Mesenchymal stem cell (in vitro differentiated cells and primary cell): Measurements from ENCODE around the gene MANSC4.

Experiments
- DNase-seq: peaks from one replicate; pipeline ENCODE4 v3.0.0-alpha.2; 2013
- H2AFZ ChIP-seq: one replicate; pipeline ENCODE4 v1.6.1; 2013; ENCODE audit warnings: low read depth, mild to moderate bottlenecking, control low read depth, inconsistent platforms, low read length, moderate library complexity
- H2AK5ac ChIP-seq: 2 replicates; pipeline ENCODE4 v1.6.1; 2013; ENCODE audit warnings: low read length, moderate library complexity, mild to moderate bottlenecking, inconsistent platforms; ENCODE audit not compliant: severe bottlenecking
- H2BK120ac ChIP-seq: one replicate; pipeline ENCODE4 v1.6.1; 2013; ENCODE audit warnings: low read depth, mild to moderate bottlenecking, inconsistent platforms, low read length, moderate library complexity
- H2BK12ac ChIP-seq, 2 experiments: one replicate each; pipeline ENCODE4 v1.6.1; 2013; ENCODE audit warnings: inconsistent platforms in 2 of 2, low read length in 2 of 2, mild to moderate bottlenecking in 2 of 2, moderate library complexity in 2 of 2, control low read depth in 1 of 2
- H2BK15ac ChIP-seq: one replicate; pipeline ENCODE4 v1.6.1; 2013; ENCODE audit warnings: mild to moderate bottlenecking, low read depth, inconsistent platforms; ENCODE audit not compliant: poor library complexity, severe bottlenecking
- H2BK5ac ChIP-seq: 2 replicates; pipeline ENCODE4 v1.6.1; 2013; ENCODE audit warnings: low read depth, mild to moderate bottlenecking, low read length, control low read depth, inconsistent platforms; ENCODE audit not compliant: poor library complexity, severe bottlenecking
- H3K14ac ChIP-seq, 2 experiments: one replicate each; pipeline ENCODE4 v1.6.1; 2013; ENCODE audit warnings: inconsistent platforms in 2 of 2, low read length in 2 of 2, control low read depth in 1 of 2, mild to moderate bottlenecking in 1 of 2, moderate library complexity in 1 of 2
- H3K18ac ChIP-seq, 2 experiments: one replicate each; pipeline ENCODE4 v1.6.1; 2013; ENCODE audit warnings: inconsistent platforms in 2 of 2, low read length in 2 of 2, control low read depth in 1 of 2, low read depth in 1 of 2, mild to moderate bottlenecking in 1 of 2
- H3K23ac ChIP-seq, 2 experiments: one replicate each; pipeline ENCODE4 v1.6.1; 2013; ENCODE audit warnings: inconsistent platforms in 2 of 2, low read length in 2 of 2, mild to moderate bottlenecking in 2 of 2, moderate library complexity in 2 of 2, control low read depth in 1 of 2
- H3K27ac ChIP-seq: 2 replicates; pipeline ENCODE4 v1.5.1; 2013; ENCODE audit warnings: mild to moderate bottlenecking, moderate library complexity, low read length, control low read depth, inconsistent platforms; ENCODE audit not compliant: poor library complexity, severe bottlenecking
- H3K27me3 ChIP-seq, 2 experiments: 2 replicates each; pipeline versions ENCODE4 v1.6.1 to v1.7.0; 2013; ENCODE audit warnings: low read length in 2 of 2, mild to moderate bottlenecking in 2 of 2, moderate library complexity in 2 of 2, control low read depth in 1 of 2, inconsistent platforms in 1 of 2; ENCODE audit not compliant: control insufficient read depth in 1 of 2, insufficient read depth in 1 of 2
- H3K36me3 ChIP-seq, 2 experiments: 2 replicates each; pipeline versions ENCODE4 v1.6.1 to v1.7.0; 2013; ENCODE audit warnings: low read length in 2 of 2, control low read depth in 1 of 2, inconsistent platforms in 1 of 2, low read depth in 1 of 2, mild to moderate bottlenecking in 1 of 2; ENCODE audit not compliant: insufficient read depth in 2 of 2, control insufficient read depth in 1 of 2
- H3K4ac ChIP-seq, 2 experiments: one replicate each; pipeline ENCODE4 v1.6.1; 2013; ENCODE audit warnings: inconsistent platforms in 2 of 2, low read length in 2 of 2, mild to moderate bottlenecking in 2 of 2, moderate library complexity in 2 of 2, control low read depth in 1 of 2, low read depth in 1 of 2
- H3K4me1 ChIP-seq: 2 replicates; pipeline ENCODE4 v1.6.1; 2013; ENCODE audit warnings: low read depth, low read length, control low read depth; ENCODE audit not compliant: control insufficient read depth, insufficient read depth
- H3K4me2 ChIP-seq: 2 replicates; pipeline ENCODE4 v1.6.1; 2013; ENCODE audit warnings: low read length, mild to moderate bottlenecking, inconsistent platforms; ENCODE audit not compliant: poor library complexity, severe bottlenecking
- H3K4me3 ChIP-seq, 2 experiments: 2 replicates each; pipeline versions ENCODE4 v1.5.1 to v1.7.0; 2013; ENCODE audit warnings: low read length in 2 of 2, mild to moderate bottlenecking in 2 of 2, control low read depth in 1 of 2, low read depth in 1 of 2; ENCODE audit not compliant: insufficient read depth in 1 of 2
- H3K79me1 ChIP-seq: replicated peaks from 2 replicates; pipeline ENCODE4 v1.6.1; 2013; ENCODE audit warnings: mild to moderate bottlenecking, control low read depth, low read length, inconsistent platforms; ENCODE audit not compliant: poor library complexity, severe bottlenecking
- H3K9ac ChIP-seq: 2 replicates; pipeline ENCODE4 v1.7.0; 2013; ENCODE audit warnings: mild to moderate bottlenecking, low read length, moderate library complexity
- H3K9me3 ChIP-seq: 2 replicates; pipeline ENCODE4 v1.7.0; 2013; ENCODE audit warnings: mild to moderate bottlenecking, low read length; ENCODE audit not compliant: control insufficient read depth
- H4K8ac ChIP-seq: one replicate; pipeline ENCODE4 v1.6.1; 2013; ENCODE audit warnings: inconsistent platforms, mild to moderate bottlenecking, low read length, moderate library complexity
- H4K91ac ChIP-seq: one replicate; pipeline ENCODE4 v1.6.1; 2013; ENCODE audit warnings: mild to moderate bottlenecking, low read length, inconsistent platforms
- WGBS: methylation state at CpG from one replicate; pipeline ENCODE4 v1.1.7; 2013; ENCODE audit warnings: mixed read lengths; 5-methylcytosine and 5-hydroxymethylcytosine counted together

Gene MANSC4

GRCh38 chr12:27794818-27795584 lies 15.0 kb upstream of the MANSC4 start:
- no peak overlapping the region for H2AK5ac ChIP-seq
- no peak overlapping the region for H3K27ac ChIP-seq

GRCh38 chr12:27790179-27790578 lies 10.1 kb upstream of the MANSC4 start:
- no peak overlapping the region for H3K18ac ChIP-seq
- no peak overlapping the region for H3K4me3 ChIP-seq
- no peak overlapping the region for H3K23ac ChIP-seq
- H2BK5ac ChIP-seq, result no peak overlapping the region
- no peak overlapping the region for H3K4ac ChIP-seq
- H3K4me1 ChIP-seq, result no peaks in the 10 kb centered on the region
- peaks cover 16 to 60% of the 10 kb centered on the region in 2 experiments for H3K36me3 ChIP-seq
- no peak overlapping the region for H2AFZ ChIP-seq
- H2BK12ac ChIP-seq, result no peak overlapping the region
- H4K91ac ChIP-seq, result no peak overlapping the region
- no peak overlapping the region for H4K8ac ChIP-seq
- H3K4me2 ChIP-seq, result no peak overlapping the region
- no peak overlapping the region for H2AK5ac ChIP-seq
- H3K27me3 ChIP-seq, result no peaks in the 10 kb centered on the region
- H3K9me3 ChIP-seq, result no peaks in the 10 kb centered on the region
- peaks cover 49% of the 10 kb centered on the region for H3K79me1 ChIP-seq
- H3K9ac ChIP-seq, result no peak overlapping the region
- H2BK15ac ChIP-seq, result no peak overlapping the region
- H2BK120ac ChIP-seq, result no peak overlapping the region
- DNase-seq, result no peak
- WGBS, result 100% methylated on average over 1 of the region's 2 CpGs
- H3K14ac ChIP-seq, result no peak overlapping the region
- H3K27ac ChIP-seq, result no peak overlapping the region

More at GRCh38 chr12:27794818-27795584, 15.0 kb upstream of the MANSC4 start:
- WGBS, result 98% methylated on average over 4 of the region's 6 CpGs
- H3K9me3 ChIP-seq, result no peaks in the 10 kb centered on the region
- no peak overlapping the region for H3K4me2 ChIP-seq
- H3K27me3 ChIP-seq, result no peaks in the 10 kb centered on the region
- no peak overlapping the region for H3K4ac ChIP-seq
- no peak overlapping the region for H3K9ac ChIP-seq
- no peak overlapping the region for H2BK12ac ChIP-seq
- H3K79me1 ChIP-seq, result peaks cover 34% of the 10 kb centered on the region
- no peak overlapping the region for H2BK15ac ChIP-seq
- H4K91ac ChIP-seq, result no peak overlapping the region
- no peak overlapping the region for H3K4me3 ChIP-seq
- H2BK120ac ChIP-seq, result no peak overlapping the region
- no peak overlapping the region for H4K8ac ChIP-seq
- H3K18ac ChIP-seq, result no peak overlapping the region
- H3K23ac ChIP-seq, result no peak overlapping the region
- DNase-seq, result no peak
- H3K14ac ChIP-seq, result no peak overlapping the region
- no peak overlapping the region for H2AFZ ChIP-seq
- H3K4me1 ChIP-seq, result no peaks in the 10 kb centered on the region
- H3K36me3 ChIP-seq, result peaks cover 23 to 88% of the 10 kb centered on the region in 2 experiments
- H2BK5ac ChIP-seq, result no peak overlapping the region

GRCh38 chr12:27787559-27787958 lies 7.5 kb upstream of the MANSC4 start:
- Histone ChIP-seq H3K9me3 (no peaks in the 10 kb centered on the region), H3K4me1 (no peaks in the 10 kb centered on the region), H3K79me1 (peaks cover 39% of the 10 kb centered on the region), H3K36me3 (peaks cover 5 to 40% of the 10 kb centered on the region in 2 experiments), H4K8ac (no peak overlapping the region), H2BK5ac (no peak overlapping the region), H3K14ac (no peak overlapping the region), H2BK120ac (no peak overlapping the region), H3K23ac (no peak overlapping the region), H2AK5ac (no peak overlapping the region), H4K91ac (no peak overlapping the region), H3K27ac (no peak overlapping the region), H3K4ac (no peak overlapping the region), H3K18ac (no peak overlapping the region), H2AFZ (no peak overlapping the region), H2BK15ac (no peak overlapping the region), H2BK12ac (no peak overlapping the region), H3K4me3 (no peak overlapping the region), H3K4me2 (no peak overlapping the region), H3K9ac (no peak overlapping the region), H3K27me3 (no peaks in the 10 kb centered on the region)
- peak; percentile 83 for DNase-seq
- whole genome bisulfite sequencing, result 0% methylated on average over 1 of the region's 2 CpGs

GRCh38 chr12:27785882-27786570 lies 6.0 kb upstream of the MANSC4 start:
- Histone ChIP-seq H3K79me1 (peaks cover 28% of the 10 kb centered on the region), H2BK12ac (no peak overlapping the region), H3K14ac (no peak overlapping the region), H3K18ac (no peak overlapping the region), H3K4me3 (no peak overlapping the region), H3K23ac (no peak overlapping the region), H3K9me3 (no peaks in the 10 kb centered on the region), H2AK5ac (no peak overlapping the region), H2BK15ac (no peak overlapping the region), H3K4ac (no peak overlapping the region), H3K27me3 (no peaks in the 10 kb centered on the region), H4K8ac (no peak overlapping the region), H3K36me3 (peaks cover 0 to 29% of the 10 kb centered on the region in 2 experiments), H2BK120ac (no peak overlapping the region), H2AFZ (no peak overlapping the region), H2BK5ac (no peak overlapping the region), H3K4me1 (peaks cover 2% of the 10 kb centered on the region), H3K27ac (peak overlapping the region; percentile 8), H4K91ac (no peak overlapping the region), H3K4me2 (no peak overlapping the region), H3K9ac (no peak overlapping the region)
- WGBS, result 11% methylated on average over 2 of the region's 3 CpGs
- peak; percentile 89 for DNase-seq
